Hematopoietic multipotent progenitor cell treated with erythropoietin and hydrocortisone succinate and interleukin-3 and kit ligand, for 4 days (in vitro differentiated cells): Measurements from ENCODE around the gene RANBP3.

Source experiments
- DNase-seq: peaks from one replicate; pipeline ENCODE4 v3.0.0-alpha.2; 2015

The RANBP3 gene

DNA sequence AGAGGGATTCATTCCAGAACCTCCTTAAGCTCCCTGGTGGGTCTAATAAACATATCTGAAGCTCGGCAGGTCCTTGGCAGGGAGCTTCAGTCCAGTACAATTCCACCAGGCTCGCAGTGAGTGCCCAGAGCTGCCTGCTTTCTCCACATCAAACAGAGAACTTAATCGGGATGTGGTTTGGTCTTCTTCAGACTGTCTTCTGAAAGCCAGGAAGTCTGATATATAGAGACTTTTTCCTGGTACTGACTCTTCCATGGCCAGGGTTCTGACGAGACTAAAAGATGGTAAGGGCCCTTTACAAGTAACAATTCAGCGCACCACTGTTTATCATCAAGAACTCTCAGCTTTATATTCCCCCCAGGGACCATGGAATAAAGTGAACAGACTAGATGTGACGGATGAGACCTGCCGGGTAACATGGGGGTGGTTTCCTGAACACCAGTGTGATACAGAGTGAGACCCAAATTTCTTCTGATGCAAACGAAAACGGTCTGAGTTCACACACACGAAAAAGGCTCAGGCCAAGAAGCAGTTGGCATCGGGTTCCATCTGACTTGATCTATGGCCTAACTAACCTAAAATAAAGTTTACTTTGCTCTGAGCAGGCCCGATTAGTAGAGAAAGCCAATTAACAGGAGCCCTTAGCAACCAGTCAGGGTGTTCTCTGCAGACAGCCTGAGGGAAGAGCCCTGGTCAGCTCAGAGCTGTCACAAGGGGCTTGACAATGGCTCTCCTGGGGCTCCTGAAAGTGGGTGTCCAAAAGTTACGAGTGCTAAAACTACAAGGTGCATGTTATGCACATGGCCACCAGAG lies 29.0 kb downstream of the RANBP3 start:
- DNase-seq: no peak

DNA sequence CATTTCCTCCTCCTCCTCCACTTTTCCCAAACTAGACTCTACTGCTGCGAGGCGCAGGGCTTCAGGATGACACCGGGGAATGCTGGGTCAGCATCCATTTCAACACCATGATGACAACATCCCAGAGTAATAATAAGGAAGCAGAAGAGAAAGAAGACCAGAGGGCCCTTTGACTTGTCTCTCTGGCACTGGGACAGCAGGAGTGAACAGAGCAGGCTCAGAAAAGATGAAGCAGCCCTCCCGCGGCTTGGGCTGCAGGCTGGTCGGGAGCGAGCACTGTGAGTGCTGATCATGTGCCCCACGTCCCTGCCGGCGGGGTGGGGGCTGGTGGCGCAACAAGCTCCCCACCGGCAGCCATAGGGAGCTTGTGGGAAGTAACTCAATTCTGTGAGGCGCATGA lies 30.5 kb downstream of the RANBP3 start:
- no peak for DNase-seq

DNA sequence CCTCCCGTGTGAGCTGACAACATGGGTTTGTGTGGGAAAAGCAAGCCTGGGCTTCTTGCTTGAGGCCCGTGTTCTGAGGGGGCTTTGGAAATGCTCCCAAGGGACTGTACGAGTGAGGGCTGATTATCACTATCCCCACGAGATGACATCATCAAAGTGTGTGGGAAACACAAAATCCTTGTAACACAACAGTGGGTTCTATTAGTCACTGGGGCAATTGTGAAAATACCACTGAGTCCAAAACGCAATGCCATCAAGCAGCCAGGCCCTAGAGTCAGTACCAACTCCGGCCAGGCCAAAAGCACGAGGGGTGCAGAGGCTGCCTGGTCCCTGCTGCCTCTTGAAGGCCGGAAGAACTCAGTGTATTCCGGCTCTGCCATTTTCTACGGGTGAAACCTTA lies 34.3 kb downstream of the RANBP3 start:
- DNase-seq: no peak

DNA sequence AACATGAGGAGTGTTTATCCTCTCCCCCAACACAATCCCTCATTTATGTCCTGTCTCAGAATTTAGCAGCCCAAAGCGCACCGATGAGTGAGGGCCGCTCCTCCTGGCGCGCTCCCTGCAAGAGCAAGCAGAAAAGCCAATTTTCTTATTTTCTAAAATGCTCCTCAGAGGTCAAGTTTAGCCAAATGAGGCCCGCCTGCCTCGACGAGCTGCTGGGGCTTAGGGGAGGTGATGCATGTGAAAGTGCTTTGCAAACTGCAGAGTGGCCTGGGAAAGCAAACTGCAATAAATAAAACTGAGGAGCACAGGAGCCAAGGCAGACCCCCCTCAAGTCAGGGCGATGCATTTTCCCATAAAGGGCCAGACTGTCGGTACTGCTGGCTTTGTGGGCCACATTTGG lies 34.9 kb downstream of the RANBP3 start:
- DNase-seq: no peak

DNA sequence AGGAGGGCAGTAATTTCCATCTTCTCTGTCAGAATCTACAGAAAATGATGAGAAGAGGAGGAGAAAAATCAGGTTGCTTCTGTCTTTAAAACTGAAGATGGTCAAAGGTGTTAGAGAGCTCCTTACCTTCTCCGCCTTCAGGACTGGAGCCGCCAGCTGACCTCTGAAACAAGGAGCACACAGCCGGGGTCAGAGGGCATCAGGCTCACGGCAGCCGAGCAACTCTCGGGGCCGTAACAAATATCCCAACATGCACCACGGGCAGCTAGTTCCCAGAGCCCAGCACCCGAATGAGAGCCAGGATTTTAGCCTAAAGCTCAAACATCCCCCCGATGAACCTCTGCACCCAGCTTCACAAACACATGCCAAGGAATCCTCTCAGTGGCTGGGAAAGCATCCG lies 36.3 kb downstream of the RANBP3 start:
- DNase-seq: no peak

DNA sequence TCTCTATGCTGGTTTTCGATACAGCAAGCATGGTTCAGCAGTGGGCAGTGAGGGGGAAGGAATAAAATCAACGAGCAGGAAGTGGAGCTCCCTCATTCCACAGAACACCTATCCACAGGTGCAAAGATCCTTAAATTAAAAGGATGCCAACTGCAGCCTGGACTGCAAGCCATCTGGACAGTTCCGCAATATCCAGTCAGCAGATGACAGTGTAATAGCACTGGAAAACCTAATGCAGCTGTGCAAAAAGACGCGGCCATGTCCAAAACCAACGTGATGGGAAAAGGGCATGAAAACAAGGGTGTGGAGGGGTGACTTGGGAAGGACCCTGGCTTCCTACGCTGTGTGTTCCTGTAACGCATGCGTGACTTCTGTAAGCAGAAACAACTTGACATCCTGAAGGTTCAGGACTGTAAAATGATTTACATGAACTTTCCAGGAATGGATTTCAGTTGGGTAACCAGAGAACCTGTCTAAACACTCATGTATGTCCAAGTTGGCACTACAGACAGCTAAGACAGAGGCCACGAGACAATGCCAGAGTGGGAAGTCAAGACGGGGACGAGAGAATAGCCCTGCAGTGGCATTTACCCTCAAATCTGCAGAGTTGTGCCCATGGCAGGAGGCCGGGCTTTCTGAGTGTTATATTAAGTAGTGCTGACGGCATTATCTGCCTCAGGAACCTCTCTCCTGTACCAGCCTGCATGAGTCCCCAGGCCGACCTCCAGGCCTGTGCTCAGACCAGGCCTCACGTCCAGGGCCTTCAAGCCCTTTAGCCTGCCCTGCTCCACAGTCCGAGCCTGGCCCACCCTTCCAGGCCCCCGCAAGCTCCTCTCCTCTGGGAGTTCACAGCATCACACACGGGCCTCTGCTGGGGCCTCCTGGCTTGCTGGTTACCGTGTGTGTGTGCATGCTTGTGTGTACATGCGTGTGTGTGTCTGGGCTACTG lies 37.4 kb downstream of the RANBP3 start:
- DNase-seq: no peak

DNA sequence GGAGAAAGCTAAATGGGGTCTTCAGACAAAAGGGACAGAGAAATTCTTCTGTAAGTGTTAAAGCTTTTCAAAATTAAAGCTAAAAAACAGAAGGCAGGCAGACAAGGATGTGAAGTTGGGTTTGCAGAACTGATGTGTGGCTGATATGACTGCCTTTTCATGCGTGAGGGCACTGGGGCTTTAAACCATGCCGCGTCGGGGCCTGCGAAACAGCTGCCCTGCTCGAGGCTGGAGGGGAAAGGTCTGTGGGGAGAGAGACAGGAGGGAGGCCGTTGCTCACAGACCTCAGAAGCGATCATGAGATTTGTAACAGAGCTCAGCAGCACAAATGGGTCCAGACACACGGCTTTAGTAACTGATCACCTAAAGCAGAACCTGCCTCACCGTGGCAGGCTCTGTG lies 40.4 kb downstream of the RANBP3 start:
- DNase-seq: no peak

DNA sequence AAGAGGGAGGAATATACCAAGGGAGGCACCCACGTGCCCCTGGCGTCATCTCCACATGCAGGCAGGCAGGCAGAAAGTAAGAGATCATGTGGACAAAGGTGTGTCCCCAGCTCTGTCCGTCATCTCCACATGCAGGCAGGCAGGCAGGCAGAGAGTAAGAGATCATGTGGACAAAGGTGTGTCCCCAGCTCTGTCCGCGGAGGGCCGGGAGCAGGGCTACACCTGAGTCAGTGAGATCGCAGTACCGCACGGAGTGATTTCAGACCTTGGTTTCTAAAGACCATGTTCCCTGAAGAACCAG lies 41.7 kb downstream of the RANBP3 start:
- DNase-seq: no peak

DNA sequence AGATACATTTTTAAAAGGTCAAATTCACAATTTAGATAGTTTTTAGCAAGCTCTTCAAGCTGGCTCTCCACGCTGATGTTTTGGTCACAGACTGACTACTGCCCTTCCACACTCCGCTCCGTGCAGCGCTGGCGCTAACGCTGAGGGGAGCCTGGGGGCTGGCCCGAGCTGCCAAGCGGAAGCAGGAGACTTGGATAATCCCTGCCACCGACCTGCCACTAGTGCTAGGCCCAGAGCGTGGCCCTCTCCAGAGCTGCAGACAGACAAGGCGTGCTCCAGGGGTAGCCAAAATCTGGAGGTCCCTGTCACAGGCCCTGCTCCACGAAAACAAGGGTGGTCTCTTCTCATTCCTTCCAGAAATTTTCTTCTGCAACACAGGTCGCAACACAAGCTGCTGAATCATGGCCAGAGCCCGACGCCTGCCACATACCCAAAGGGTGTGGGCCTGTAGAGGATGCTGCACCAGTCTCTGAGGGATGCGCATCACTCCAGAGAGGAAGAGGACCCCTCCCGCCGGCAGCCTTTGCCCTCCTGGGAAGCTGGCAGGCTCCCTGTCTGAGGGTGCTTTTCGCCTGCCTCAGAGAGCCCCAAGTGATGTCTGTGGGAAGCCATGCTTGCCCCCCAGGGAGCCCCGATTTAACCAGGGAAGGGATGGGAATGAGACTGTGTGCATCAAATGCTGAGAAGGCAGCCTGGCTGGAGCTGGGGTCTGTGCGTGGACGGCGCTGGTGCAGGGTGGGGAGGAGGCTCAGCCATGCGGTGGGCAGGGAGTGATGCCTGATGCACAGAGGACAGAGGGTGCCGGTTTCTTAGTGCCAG lies 42.3 kb downstream of the RANBP3 start:
- DNase-seq: no peak

DNA sequence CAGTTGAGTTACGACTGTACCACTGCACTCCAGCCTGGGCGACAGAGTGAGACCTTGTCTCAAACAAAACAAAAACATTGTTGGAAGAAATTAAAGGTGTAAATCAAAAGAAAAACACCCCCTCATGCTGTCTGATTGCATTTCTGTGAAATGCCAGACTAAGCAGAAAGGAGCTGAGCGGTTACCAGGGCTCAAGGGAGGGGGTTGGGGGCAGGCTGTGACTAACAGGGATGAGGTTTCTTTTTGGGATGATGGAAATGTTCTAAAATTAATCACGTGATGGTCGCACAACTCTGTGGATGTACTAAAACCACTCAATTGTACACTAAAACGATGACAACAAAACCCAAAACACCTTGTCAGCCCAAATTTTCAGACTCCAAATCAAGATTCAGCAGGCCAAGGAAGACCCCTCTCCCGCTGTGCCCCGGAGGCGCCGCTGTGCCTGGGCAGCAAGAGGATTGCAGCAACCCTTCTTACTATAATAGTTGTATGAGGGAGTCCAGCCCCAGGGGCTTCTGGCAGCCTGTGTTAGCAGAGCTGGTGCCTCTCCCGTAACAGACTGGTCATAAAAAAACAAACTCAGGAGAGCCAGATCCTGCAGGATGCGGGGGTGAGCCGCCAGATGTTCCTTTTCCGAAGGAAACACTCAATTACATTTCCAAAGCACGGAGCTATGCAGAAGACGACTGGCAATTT lies 43.0 kb downstream of the RANBP3 start:
- no peak for DNase-seq

DNA sequence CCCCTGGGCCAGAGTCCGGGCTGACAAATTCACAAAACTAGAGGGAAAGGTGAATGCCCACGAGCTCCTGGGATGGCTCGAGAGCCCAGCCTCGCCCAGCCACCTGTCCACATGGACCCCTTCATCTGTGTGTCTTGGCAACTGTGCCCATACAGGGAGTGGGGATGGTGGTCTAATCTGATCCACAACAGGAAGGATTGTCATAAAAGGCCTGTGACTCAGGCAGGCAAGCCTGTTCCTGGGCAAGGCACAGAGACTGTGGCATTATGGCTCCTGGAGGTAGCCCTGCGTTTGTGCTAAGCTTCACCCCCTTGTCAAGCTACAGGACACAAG lies 43.9 kb downstream of the RANBP3 start:
- no peak for DNase-seq

DNA sequence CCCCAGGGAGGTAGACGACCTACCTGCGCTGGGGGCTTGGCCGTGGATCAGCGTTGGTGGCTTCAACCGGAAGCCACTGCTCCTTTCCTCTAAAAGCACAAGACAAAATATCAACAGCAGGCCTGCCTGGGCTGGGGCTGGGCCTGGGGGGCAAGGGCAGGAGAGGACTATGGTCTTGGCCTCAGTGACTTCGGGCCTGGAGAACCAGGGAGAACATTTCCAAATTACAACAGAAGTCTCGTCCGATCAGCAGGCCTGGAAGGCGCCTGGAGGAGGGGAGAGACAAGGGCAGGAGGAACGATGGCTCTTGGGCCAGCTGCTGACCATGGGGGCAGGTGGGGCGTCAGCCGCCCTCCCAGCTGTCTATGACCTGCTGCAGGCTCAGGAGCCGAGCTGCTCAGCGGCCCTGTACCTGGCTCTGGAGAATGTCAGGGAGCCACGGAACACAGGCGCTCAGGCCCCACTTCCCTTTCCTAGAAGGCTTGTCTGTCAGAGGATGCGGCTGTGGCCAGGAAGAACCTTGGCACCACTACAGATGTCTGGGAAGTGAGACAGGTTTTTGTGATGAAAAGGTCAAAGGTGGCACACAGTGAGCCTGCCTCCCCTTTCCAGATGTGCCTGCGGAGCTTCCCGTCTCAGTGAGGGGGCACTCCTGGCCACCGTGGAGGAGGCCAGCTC lies 44.4 kb downstream of the RANBP3 start:
- DNase-seq: no peak

DNA sequence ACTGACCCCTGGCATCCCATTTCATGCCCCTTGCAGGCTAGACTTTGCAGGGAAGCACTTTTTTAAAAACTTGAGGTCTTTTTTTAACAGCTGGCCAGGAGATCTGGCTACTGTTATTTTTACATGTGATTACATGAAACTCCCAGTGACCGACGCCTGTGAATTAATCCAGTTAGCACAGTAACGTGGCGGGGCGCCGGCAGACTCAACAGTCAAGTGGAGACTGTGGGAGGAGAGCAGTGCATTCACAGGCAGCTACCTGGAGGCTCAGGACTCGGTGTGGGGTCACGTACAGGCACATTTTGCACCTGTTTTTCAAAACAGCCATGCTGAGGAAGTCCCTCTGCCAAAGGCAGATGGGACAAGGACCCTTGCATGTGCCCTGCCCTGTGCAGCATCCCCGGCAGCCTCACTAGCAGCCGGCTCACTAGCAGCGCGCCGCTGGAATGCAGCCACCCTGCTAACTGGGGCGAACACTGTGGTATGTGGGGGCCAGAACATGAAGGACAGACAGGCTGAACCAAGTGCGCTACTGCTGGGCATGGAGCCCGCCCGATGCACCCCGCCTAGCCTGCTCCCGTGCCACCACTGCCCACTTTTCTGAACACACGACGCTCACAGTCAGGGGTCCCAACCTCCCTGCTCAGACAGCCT lies 45.2 kb downstream of the RANBP3 start:
- DNase-seq: no peak

DNA sequence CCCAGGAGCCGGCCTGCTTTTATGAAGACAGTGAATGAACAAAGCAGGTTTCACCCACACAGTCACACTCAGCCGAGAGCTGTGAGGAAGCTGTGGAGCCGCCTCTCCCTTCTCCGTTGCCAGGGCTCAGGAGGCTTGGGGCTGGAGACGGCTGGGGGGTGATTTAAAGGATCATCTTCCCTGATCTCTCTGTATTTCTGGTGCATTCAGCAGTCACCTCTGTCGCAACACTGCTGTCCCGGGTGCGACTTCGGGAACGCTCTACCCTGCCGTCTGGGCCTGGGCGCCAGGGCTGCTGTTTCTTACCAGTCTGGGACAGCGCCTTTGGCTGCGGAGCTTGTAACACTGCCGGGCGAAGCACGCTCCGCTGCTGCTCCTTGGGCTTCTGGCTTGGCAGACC lies 45.8 kb downstream of the RANBP3 start:
- no peak for DNase-seq

DNA sequence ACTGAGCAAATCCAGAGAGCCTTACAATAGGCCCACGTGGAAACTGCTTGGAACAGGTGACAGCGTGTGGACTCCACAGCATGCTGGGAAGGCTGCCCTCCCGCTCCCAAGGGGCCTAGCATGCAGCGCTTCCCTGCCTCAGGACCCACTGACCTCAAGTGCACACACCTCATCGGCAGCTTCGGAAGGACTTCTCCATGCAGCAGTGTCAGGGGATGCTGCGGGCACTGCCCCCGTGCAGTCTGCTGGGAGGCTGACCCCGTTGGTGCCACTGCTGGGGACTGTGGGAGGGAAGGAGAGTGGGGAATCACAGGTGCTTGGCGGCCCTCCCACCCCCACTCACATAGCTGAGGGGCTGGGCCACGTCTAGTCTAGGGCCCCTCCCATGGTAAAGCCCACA lies 46.7 kb downstream of the RANBP3 start:
- DNase-seq: no peak

DNA sequence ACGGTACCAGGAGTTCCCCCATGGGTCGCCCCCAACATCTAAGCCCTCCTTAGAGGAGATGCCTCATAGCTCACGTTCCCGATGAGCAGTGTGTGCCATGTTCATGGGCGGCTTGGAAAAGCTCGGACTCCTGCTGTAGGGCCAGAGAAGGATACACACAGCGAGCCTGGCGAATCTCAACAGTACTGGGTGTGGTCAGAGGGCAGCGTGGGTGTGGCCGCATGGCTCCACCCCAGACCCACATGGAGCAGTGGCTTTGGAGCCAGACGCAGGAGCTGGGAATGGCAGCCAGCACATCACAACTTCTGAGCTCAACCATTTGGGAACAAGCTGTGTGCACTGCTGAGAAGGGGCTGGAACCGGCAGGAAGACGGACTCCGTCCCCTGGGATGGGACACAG lies 48.3 kb downstream of the RANBP3 start:
- DNase-seq: no peak

DNA sequence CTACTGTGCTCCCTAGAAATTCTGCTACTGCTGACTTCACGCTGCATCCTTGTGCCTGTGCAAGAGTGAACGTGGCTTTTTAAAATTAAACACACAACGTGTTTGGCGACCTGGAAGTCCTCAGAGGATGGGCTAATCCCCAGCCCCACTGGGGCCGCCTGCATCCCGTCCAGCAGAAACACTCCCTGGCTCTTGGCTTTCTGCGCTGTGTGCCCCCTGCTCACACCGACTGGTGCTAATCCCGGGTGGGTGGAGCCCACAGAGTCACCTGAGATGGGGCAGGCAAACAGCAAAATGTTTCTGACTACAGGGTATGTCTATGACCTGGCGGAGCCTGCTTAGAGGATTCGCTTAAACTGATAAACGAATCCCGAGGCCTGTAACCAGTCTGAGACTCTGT lies 48.8 kb downstream of the RANBP3 start:
- no peak for DNase-seq

DNA sequence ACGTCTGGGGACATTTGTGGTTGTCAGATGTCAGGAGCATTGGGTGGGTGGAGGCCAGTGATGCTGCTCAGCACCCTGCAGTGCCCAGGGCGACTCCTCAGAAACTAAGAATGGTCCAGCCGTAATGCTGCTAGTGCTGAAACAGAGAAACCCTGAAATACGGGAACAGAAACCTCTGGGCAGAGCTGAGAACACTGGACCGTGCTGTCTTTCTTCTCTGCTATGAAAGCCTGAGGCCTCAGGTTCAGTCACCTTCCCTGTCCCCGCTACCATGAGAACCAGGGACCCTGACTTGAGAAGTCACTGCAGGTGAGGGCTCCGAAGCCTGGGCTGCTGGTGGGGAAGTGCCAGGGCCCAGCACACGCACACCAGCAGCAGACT lies 50.5 kb downstream of the RANBP3 start:
- DNase-seq: no peak

DNA sequence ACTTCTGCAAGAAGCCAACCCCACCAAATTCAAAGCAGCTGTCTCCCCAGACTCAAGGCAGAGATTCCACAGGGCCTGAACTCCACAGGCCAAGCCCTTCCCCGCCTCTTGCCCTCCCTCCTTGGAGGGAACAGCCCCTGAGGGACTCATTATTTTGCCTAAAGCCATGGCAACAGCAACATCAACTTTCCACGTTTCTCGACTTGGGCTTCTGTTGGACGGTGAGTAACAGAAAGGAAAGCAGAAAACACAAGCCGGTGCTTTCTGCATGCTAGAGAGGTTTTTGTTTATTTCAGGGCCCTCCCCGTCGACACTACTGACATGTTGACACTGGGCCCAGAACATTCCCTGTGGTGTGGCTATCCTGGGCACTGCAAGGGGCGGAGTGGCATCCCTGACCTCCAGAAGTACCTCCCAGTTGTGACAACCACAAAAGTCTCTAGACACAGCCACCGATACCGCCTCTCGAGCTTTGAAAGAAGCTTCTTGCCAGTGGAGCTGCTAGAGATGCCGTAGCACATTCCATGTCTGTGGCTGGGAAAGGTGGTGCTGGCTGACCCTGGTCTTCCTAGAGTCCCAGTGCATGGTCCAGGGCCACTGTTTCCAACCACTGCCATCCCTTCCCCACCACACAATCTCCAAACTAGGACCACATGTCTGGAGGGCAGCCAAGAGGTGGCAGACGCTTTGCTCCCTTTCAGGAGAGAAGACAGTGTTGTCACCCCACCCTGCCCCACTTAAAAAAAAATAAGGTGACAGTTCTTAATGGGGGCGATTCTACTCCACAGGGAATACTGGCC lies 51.1 kb downstream of the RANBP3 start:
- no peak for DNase-seq

DNA sequence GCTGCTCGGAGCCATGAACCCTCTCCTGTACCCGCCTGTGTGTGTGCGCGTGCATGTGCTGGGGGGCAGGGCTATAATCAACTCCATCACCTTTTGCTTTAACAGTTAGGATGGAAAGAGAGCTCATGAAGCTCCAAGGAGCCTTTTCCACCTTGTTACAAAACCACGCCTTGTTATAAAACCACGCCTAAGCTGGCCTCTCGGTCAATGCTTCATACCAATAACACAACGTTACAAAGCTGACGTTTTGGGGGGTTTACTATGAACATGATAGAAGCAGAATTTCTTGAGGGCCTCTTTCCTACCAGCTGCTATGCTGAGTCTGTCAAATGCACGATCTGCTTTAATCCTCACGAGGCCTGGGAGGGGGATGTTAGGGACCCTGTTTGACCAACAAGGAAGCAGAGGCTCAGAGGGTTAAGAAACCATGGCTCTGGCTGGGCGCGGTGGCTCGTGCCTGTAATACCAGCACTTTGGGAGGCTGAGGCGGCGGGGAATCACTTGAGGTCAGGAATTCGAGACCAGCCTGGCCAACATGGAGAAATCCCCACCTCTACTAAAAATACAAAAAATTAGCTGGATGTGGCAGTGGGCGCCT lies 52.0 kb downstream of the RANBP3 start:
- no peak for DNase-seq

DNA sequence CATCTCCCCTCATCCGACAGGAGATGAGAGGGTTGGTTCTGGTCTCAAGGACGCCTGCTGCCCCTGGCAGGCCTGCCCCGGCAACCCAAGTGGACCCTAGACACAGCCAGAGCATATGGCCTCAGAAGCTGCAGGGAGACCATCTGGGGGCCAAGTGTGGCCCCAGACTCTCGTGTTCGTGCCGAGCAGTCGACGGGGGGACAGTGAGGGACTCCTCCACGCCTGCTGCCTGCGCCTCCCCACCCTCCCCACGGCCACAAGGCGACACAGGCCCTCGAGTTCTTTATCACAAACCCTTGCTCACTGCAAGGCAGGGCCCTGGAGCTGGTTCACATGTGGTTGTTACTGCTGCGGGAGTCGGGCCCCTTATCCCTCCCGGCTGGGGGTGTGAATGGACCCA lies 54.6 kb downstream of the RANBP3 start:
- DNase-seq: no peak
